DOHH2 (cell line): ENCODE measurements around the gene PLB1.

Source experiments
- CTCF ChIP-seq: fragments of 200-600 bp; sonication (generic); IDR thresholded peaks from one replicate; pipeline ENCODE4 v1.5.1; 2014; ENCODE audit warnings: antibody characterized with exemption, mild to moderate bottlenecking, low read depth, low read length; ENCODE audit not compliant: poor library complexity, severe bottlenecking
- EZH2phosphoT487 ChIP-seq: fragments of 200-600 bp; sonication (generic); IDR thresholded peaks from 2 replicates; pipeline ENCODE4 v1.6.1; 2017; ENCODE audit warnings: borderline replicate concordance, mild to moderate bottlenecking, antibody characterized with exemption, low read length, moderate library complexity, mixed read lengths

GRCh38 chr2:28583899-28584553 is 88.2 kb downstream of the PLB1 start:
- TF ChIP-seq CTCF = no peak
- no peak for TF ChIP-seq EZH2phosphoT487
